Measurements from ENCODE around the gene COPS8.

The COPS8 gene

DNA sequence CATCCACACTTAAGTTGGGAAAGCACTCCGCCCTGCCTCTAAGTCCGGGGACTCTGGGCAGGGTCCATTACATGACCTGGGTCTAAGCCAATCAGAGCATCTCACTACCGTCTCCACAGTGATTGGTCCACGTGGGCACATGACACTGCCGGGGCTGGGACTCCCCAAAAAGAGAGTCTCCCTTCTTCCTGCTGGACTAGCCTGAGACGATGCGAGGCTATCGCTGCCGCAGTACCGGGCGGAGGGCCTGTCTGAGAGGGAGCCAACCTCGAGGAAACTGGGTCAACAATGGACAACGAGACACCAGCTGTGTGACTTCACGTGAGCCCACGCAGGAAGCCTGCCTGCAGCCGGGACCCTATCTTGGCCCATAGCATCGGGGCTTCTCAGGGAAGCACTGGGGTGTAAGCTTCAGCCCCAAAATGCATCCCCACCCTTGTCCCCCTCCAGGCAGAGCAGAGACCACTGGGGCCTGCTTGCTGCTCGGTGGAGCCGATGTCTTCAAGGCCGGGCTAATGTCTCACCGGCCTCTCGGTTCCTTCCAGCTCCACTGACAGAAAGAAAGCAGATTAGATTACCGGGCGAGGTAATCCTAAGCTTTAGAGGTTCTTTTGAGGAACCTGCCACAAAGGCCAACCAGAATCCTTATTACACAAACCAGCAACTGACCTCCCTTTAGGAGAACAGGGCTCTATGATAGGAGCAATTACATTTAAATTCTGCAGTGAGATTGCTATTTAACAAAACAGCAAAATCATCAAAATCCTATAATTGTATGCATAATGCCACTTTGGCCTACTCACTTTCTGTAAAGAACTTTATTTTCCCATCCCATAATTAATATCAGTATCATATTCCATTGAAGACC is 21.3 kb upstream of the COPS8 start:
- Histone ChIP-seq H3K27me3 (replicated peaks; ENCODE audit: control insufficient read depth, insufficient read depth, low read length, poor library complexity, severe bottlenecking) (no peaks in the 10 kb centered on the region), H3K27ac (ENCODE audit: insufficient read depth, low read length, poor library complexity, severe bottlenecking) (no peak overlapping the region), H3K4me3 (ENCODE audit: insufficient read depth, low read depth, low read length, poor library complexity, severe bottlenecking) (no peak overlapping the region), H3K36me3 (ENCODE audit: control insufficient read depth, insufficient read depth, low read length) (no peaks in the 10 kb centered on the region), H3K4me1 (ENCODE audit: control insufficient read depth, insufficient read depth, low read length, poor library complexity, severe bottlenecking) (no peaks in the 10 kb centered on the region), H3K9me3 (ENCODE audit: control insufficient read depth, low read length) (no peaks in the 10 kb centered on the region)
- no peak for DNase-seq

DNA sequence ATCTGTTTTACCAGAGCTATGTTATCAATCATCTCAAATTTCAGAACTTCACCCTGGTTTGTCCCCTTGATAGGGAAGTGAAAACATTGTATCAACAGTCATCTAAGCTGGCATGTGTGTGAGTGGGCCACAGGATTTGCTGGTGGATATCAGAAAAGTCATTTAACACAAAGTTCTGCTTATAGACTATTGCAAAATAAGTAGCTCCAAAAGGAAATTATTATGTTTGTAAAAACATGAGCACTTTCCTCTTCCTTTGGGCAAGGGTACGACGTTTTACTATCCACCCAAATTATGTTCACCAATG is 20.7 kb upstream of the COPS8 start:
- Histone ChIP-seq H3K36me3 (ENCODE audit: control insufficient read depth, insufficient read depth, low read length) (no peaks in the 10 kb centered on the region), H3K27ac (ENCODE audit: insufficient read depth, low read length, poor library complexity, severe bottlenecking) (no peak overlapping the region), H3K9me3 (ENCODE audit: control insufficient read depth, low read length) (no peaks in the 10 kb centered on the region), H3K27me3 (replicated peaks; ENCODE audit: control insufficient read depth, insufficient read depth, low read length, poor library complexity, severe bottlenecking) (no peaks in the 10 kb centered on the region), H3K4me1 (ENCODE audit: control insufficient read depth, insufficient read depth, low read length, poor library complexity, severe bottlenecking) (no peaks in the 10 kb centered on the region), H3K4me3 (ENCODE audit: insufficient read depth, low read depth, low read length, poor library complexity, severe bottlenecking) (no peak overlapping the region)
- no peak for DNase-seq

- Histone ChIP-seq H3K27ac (ENCODE audit: insufficient read depth, low read length, poor library complexity, severe bottlenecking) (no peak overlapping the region), H3K4me3 (ENCODE audit: insufficient read depth, low read depth, low read length, poor library complexity, severe bottlenecking) (no peak overlapping the region), H3K4me1 (ENCODE audit: control insufficient read depth, insufficient read depth, low read length, poor library complexity, severe bottlenecking) (no peaks in the 10 kb centered on the region), H3K9me3 (ENCODE audit: control insufficient read depth, low read length) (no peaks in the 10 kb centered on the region), H3K27me3 (replicated peaks; ENCODE audit: control insufficient read depth, insufficient read depth, low read length, poor library complexity, severe bottlenecking) (no peaks in the 10 kb centered on the region), H3K36me3 (ENCODE audit: control insufficient read depth, insufficient read depth, low read length) (no peaks in the 10 kb centered on the region)
- no peak for DNase-seq
These were observed 19.3 kb upstream of the COPS8 start for GRCh38 chr2:237066396-237066795.

DNA sequence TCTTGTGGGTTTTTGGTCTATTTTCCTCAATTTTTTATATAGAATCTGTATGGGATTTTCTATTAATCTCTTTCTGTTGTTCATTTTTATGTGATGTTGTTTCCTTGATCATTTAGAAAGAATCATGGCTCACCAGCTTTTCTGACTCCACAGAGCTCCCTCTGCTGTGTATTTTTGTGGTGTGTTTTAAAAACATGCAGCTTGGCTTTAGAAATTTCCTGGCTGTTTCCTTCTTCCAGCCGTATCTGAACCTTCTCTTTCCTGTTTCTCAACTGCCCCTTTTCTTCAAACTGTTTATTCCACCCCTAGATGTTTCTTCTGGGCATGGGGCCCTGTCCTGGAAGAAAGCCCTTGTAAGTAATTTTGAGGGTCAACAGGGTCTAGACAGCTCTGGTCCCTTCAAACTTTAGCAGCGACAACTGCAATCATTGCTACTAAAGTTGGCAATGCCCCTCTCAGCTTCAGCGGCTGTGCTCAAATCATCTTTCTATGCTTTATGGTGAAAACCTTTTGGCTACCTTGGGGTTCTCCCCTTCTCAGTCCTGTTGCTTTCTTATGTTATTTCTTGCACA is 17.6 kb upstream of the COPS8 start:
- Histone ChIP-seq H3K36me3 (ENCODE audit: control insufficient read depth, insufficient read depth, low read length) (no peaks in the 10 kb centered on the region), H3K27ac (ENCODE audit: insufficient read depth, low read length, poor library complexity, severe bottlenecking) (no peak overlapping the region), H3K27me3 (replicated peaks; ENCODE audit: control insufficient read depth, insufficient read depth, low read length, poor library complexity, severe bottlenecking) (no peaks in the 10 kb centered on the region), H3K9me3 (ENCODE audit: control insufficient read depth, low read length) (no peaks in the 10 kb centered on the region), H3K4me1 (ENCODE audit: control insufficient read depth, insufficient read depth, low read length, poor library complexity, severe bottlenecking) (no peaks in the 10 kb centered on the region), H3K4me3 (ENCODE audit: insufficient read depth, low read depth, low read length, poor library complexity, severe bottlenecking) (no peak overlapping the region)
- DNase-seq, result no peak

- no peaks in the 10 kb centered on the region for H3K36me3 ChIP-seq (ENCODE audit: control insufficient read depth, insufficient read depth, low read length)
- H3K9me3 ChIP-seq (ENCODE audit: control insufficient read depth, low read length), result no peaks in the 10 kb centered on the region
- no peak overlapping the region for H3K27ac ChIP-seq (ENCODE audit: insufficient read depth, low read length, poor library complexity, severe bottlenecking)
- no peak overlapping the region for H3K4me3 ChIP-seq (ENCODE audit: insufficient read depth, low read depth, low read length, poor library complexity, severe bottlenecking)
- peak; percentile 36 to 61 (median 48) for DNase-seq
- no peaks in the 10 kb centered on the region for H3K27me3 ChIP-seq (replicated peaks; ENCODE audit: control insufficient read depth, insufficient read depth, low read length, poor library complexity, severe bottlenecking)
- no peaks in the 10 kb centered on the region for H3K4me1 ChIP-seq (ENCODE audit: control insufficient read depth, insufficient read depth, low read length, poor library complexity, severe bottlenecking)
These were observed 13.4 kb upstream of the COPS8 start for GRCh38 chr2:237072067-237072931.

DNA sequence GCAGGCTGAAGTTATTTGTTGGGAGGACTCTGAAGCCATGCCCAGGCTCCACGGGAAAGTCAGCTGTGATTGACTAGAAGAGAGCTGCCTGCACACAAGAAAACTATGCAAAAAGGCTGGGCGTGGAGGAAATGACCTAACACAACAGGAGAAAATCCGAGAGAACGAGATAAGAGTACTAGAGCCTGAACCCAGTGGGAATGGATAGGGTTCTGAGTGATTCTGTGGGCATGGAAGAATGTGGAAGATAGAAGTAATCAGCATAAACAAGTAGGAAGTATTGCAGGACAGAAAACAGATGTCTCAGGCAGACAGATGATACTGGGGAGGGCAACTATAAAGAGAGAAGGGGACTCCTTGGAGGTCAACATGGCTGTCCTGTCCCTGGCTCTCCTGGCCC is 12.1 kb upstream of the COPS8 start:
- no peaks in the 10 kb centered on the region for H3K36me3 ChIP-seq (ENCODE audit: control insufficient read depth, insufficient read depth, low read length)
- H3K27me3 ChIP-seq (replicated peaks; ENCODE audit: control insufficient read depth, insufficient read depth, low read length, poor library complexity, severe bottlenecking), result no peaks in the 10 kb centered on the region
- H3K4me3 ChIP-seq (ENCODE audit: insufficient read depth, low read depth, low read length, poor library complexity, severe bottlenecking), result no peak overlapping the region
- DNase-seq, result no peak
- no peaks in the 10 kb centered on the region for H3K4me1 ChIP-seq (ENCODE audit: control insufficient read depth, insufficient read depth, low read length, poor library complexity, severe bottlenecking)
- no peaks in the 10 kb centered on the region for H3K9me3 ChIP-seq (ENCODE audit: control insufficient read depth, low read length)
- no peak overlapping the region for H3K27ac ChIP-seq (ENCODE audit: insufficient read depth, low read length, poor library complexity, severe bottlenecking)

DNA sequence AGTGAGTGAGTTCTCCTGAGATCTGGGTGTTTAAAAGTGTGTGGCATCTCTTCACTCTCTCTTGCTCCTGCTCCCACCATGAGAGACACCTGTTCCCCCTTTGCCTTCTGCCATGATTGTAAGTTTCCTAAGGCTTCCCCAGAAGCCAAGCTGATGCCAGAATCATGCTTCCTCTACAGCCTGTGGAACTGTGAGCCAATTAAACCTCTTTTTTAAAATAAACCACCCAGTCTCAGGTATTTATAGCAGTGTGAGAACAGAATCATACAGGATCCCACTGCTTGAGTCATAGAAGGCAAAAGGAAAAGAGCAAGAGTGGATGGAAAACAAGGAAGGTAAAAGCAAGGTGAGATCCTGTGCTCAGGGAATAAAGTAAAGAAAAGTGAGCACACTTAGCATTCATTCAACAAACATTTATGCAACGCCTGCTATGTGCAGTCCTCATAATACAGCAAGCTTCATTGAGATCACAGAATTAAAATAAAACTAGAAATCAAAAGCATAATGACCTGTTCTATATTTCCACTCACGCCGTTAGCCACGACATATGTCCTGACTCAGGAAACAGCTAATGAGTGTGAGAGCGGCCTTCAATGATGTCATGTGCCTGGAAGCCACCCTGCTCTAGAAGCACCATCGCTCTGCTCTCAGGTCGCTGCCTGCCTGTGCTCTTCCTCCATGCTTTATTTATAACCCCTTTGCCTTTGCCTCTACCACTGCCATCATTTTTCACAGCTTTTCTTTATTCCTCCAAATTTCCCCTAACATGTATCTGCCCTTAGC is 11.3 kb upstream of the COPS8 start:
- Histone ChIP-seq H3K9me3 (ENCODE audit: control insufficient read depth, low read length) (no peaks in the 10 kb centered on the region), H3K27ac (ENCODE audit: insufficient read depth, low read length, poor library complexity, severe bottlenecking) (no peak overlapping the region), H3K4me3 (ENCODE audit: insufficient read depth, low read depth, low read length, poor library complexity, severe bottlenecking) (no peak overlapping the region), H3K27me3 (replicated peaks; ENCODE audit: control insufficient read depth, insufficient read depth, low read length, poor library complexity, severe bottlenecking) (no peaks in the 10 kb centered on the region), H3K36me3 (ENCODE audit: control insufficient read depth, insufficient read depth, low read length) (no peaks in the 10 kb centered on the region), H3K4me1 (ENCODE audit: control insufficient read depth, insufficient read depth, low read length, poor library complexity, severe bottlenecking) (no peaks in the 10 kb centered on the region)
- no peak for DNase-seq

GRCh38 chr2:237075749-237076599 is 9.7 kb upstream of the COPS8 start:
- Histone ChIP-seq H3K36me3 (ENCODE audit: control insufficient read depth, insufficient read depth, low read length) (no peaks in the 10 kb centered on the region), H3K9me3 (ENCODE audit: control insufficient read depth, low read length) (no peaks in the 10 kb centered on the region), H3K27me3 (replicated peaks; ENCODE audit: control insufficient read depth, insufficient read depth, low read length, poor library complexity, severe bottlenecking) (no peaks in the 10 kb centered on the region), H3K4me1 (ENCODE audit: control insufficient read depth, insufficient read depth, low read length, poor library complexity, severe bottlenecking) (no peaks in the 10 kb centered on the region), H3K27ac (ENCODE audit: insufficient read depth, low read length, poor library complexity, severe bottlenecking) (no peak overlapping the region), H3K4me3 (ENCODE audit: insufficient read depth, low read depth, low read length, poor library complexity, severe bottlenecking) (no peak overlapping the region)
- DNase-seq, result no peak

DNA sequence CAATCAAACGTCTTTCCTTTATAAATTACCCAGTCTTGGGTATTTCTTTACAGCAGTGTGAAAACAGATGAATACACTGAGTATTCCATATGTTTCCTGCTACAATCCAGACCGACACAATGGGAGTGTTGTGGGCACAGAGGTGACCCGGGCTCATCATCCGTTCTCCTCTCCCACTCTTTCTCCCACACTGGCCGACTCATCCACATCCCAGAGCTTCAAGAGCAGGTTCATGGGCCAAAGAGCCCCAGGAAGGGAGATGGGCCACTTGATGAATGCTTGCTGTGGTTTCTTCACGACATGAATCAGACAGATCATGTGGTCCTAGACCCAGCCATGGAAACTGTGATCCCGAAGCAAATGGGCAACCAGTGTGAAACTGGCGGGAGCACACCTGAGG is 4.1 kb upstream of the COPS8 start:
- DNase-seq, result no peak
- no peak overlapping the region for H3K4me3 ChIP-seq (ENCODE audit: insufficient read depth, low read depth, low read length, poor library complexity, severe bottlenecking)

More for the DNA sequence above, 4.1 kb upstream of the COPS8 start:
- Histone ChIP-seq H3K27me3 (replicated peaks; ENCODE audit: control insufficient read depth, insufficient read depth, low read length, poor library complexity, severe bottlenecking) (no peaks in the 10 kb centered on the region), H3K4me1 (ENCODE audit: control insufficient read depth, insufficient read depth, low read length, poor library complexity, severe bottlenecking) (no peaks in the 10 kb centered on the region), H3K27ac (ENCODE audit: insufficient read depth, low read length, poor library complexity, severe bottlenecking) (no peak overlapping the region), H3K36me3 (ENCODE audit: control insufficient read depth, insufficient read depth, low read length) (no peaks in the 10 kb centered on the region), H3K9me3 (ENCODE audit: control insufficient read depth, low read length) (no peaks in the 10 kb centered on the region)

All from effector memory CD4-positive, alpha-beta T cell (primary cell).